Neuronal stem cell (in vitro differentiated cells): ENCODE data around the gene B9D2.
"Not testable (repeated sequence)": the region's sequence is repeated elsewhere in the genome, so short reads cannot be mapped to it uniquely, and the experiment has no call there.

Experiments used
- DNase-seq: peaks from one replicate; pipeline ENCODE4 v3.0.0-alpha.2; 2013; ENCODE audit warnings: low spot score
- H2AFZ ChIP-seq: one replicate; pipeline ENCODE4 v1.6.1; 2013; ENCODE audit warnings: mild to moderate bottlenecking, low read length, inconsistent platforms
- H2AK5ac ChIP-seq: 2 replicates; pipeline ENCODE4 v1.6.1; 2013; ENCODE audit warnings: low read depth, mild to moderate bottlenecking, inconsistent platforms, low read length, moderate library complexity, mixed read lengths
- H2BK120ac ChIP-seq: 2 replicates; pipeline ENCODE4 v1.6.1; 2013; ENCODE audit warnings: low read depth, mild to moderate bottlenecking, inconsistent platforms, low read length, moderate library complexity, mixed read lengths
- H2BK12ac ChIP-seq: one replicate; pipeline ENCODE4 v1.6.1; 2013; ENCODE audit warnings: low read length, inconsistent platforms
- H2BK15ac ChIP-seq: 2 replicates; pipeline ENCODE4 v1.6.1; 2013; ENCODE audit warnings: mild to moderate bottlenecking, low read length, inconsistent platforms, mixed read lengths
- H2BK5ac ChIP-seq: one replicate; pipeline ENCODE4 v1.6.1; 2013; ENCODE audit warnings: inconsistent platforms, mild to moderate bottlenecking, low read length, moderate library complexity
- H3K14ac ChIP-seq: one replicate; pipeline ENCODE4 v1.6.1; 2013; ENCODE audit warnings: low read length, inconsistent platforms
- H3K18ac ChIP-seq: 2 replicates; pipeline ENCODE4 v1.6.1; 2013; ENCODE audit warnings: low read length, inconsistent platforms
- H3K23ac ChIP-seq: 2 replicates; pipeline ENCODE4 v1.6.1; 2013; ENCODE audit warnings: low read depth, mild to moderate bottlenecking, mixed read lengths, low read length, inconsistent platforms; ENCODE audit not compliant: poor library complexity
- H3K27ac ChIP-seq: replicated peaks from 3 replicates; pipeline ENCODE4 v1.5.1; 2013; ENCODE audit warnings: low read length, inconsistent platforms
- H3K27me3 ChIP-seq, 3 experiments: 2 replicates each; pipeline ENCODE4 v1.6.1; 2013; ENCODE audit warnings: low read length in 3 of 3, mild to moderate bottlenecking in 2 of 3, inconsistent platforms in 1 of 3, low read depth in 1 of 3, mixed read lengths in 1 of 3, moderate library complexity in 1 of 3; ENCODE audit not compliant: control insufficient read depth in 3 of 3, insufficient read depth in 3 of 3
- H3K36me3 ChIP-seq, 2 donors: replicated peaks in 1 of 2; 2 replicates each; pipeline ENCODE4 v1.6.1; 2013; ENCODE audit warnings: low read length in 2 of 2; ENCODE audit not compliant: control insufficient read depth in 2 of 2, insufficient read depth in 2 of 2
- H3K4ac ChIP-seq: 2 replicates; pipeline ENCODE4 v1.6.1; 2013; ENCODE audit warnings: inconsistent platforms, mild to moderate bottlenecking, low read length, moderate library complexity
- H3K4me1 ChIP-seq, 2 donors: 1 replicate in 1 of 2; 2 replicates in 1 of 2; pipeline ENCODE4 v1.6.1; 2013; ENCODE audit warnings: low read length in 2 of 2, low read depth in 1 of 2; ENCODE audit not compliant: control insufficient read depth in 2 of 2, insufficient read depth in 1 of 2
- H3K4me2 ChIP-seq: one replicate; pipeline ENCODE4 v1.6.1; 2013; ENCODE audit warnings: mild to moderate bottlenecking, low read length, inconsistent platforms; ENCODE audit not compliant: insufficient read depth, poor library complexity, severe bottlenecking
- H3K4me3 ChIP-seq, 2 donors: 2 replicates each; pipeline ENCODE4 v1.5.1; 2013; ENCODE audit warnings: low read length in 2 of 2, mild to moderate bottlenecking in 2 of 2, inconsistent platforms in 1 of 2, moderate library complexity in 1 of 2
- H3K79me1 ChIP-seq: one replicate; pipeline ENCODE4 v1.6.1; 2013; ENCODE audit warnings: low read depth, mild to moderate bottlenecking, inconsistent platforms, low read length, moderate library complexity
- H3K9ac ChIP-seq: one replicate; pipeline ENCODE4 v1.6.1; 2013; ENCODE audit warnings: mild to moderate bottlenecking, low read depth, low read length, inconsistent platforms; ENCODE audit not compliant: poor library complexity
- H3K9me3 ChIP-seq, 2 donors: replicated peaks in 1 of 2; 2 replicates each; pipeline versions ENCODE3 to v1.6.1; 2013; ENCODE audit warnings: low read length in 2 of 2, mild to moderate bottlenecking in 2 of 2, inconsistent platforms in 1 of 2, low read depth in 1 of 2, mixed read lengths in 1 of 2, moderate library complexity in 1 of 2; ENCODE audit not compliant: control insufficient read depth in 2 of 2, insufficient read depth in 1 of 2
- H4K8ac ChIP-seq: one replicate; pipeline ENCODE4 v1.6.1; 2013; ENCODE audit warnings: low read depth, mild to moderate bottlenecking, inconsistent platforms, low read length, moderate library complexity
- H4K91ac ChIP-seq: one replicate; pipeline ENCODE4 v1.6.1; 2013; ENCODE audit warnings: low read length, low read depth, mild to moderate bottlenecking, inconsistent platforms; ENCODE audit not compliant: poor library complexity
- WGBS, 2 donors: extraction: QIAGEN DNeasy Blood & Tissue Kit; methylation state at CpG; one replicate each; pipeline ENCODE4 v1.1.7; 2013; ENCODE audit warnings: missing lambda C conversion rate in 2 of 2, mixed read lengths in 1 of 2; ENCODE audit not compliant: insufficient read length in 2 of 2, insufficient replicate concordance in 1 of 2; ENCODE audit errors: extremely low coverage in 2 of 2; 5-methylcytosine and 5-hydroxymethylcytosine counted together

B9D2 gene

DNA sequence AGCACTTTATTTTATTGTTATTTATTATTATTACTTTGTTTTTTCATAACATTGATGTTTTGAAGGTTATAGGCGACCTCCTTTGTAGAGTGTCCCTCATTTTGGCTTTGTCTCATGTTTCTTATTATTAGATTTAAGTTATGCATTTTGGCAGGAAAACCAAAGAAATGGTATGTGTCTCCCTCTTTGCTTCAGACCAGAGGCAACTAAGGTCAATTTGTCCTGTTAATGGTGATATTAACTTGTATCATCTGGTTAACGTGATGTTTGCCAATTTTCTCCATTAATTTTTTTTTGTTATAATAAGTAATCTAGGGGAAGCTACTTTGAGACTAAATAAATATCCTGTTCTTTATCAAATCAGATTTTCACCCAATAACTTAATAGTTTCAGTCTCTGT, 8.6 kb upstream of the B9D2 start:
- H3K4me2 ChIP-seq, result no peak overlapping the region
- no peaks in the 10 kb centered on the region for H3K9me3 ChIP-seq
- WGBS, 2 donors, result no CpG with 5 or more reads among the region's 2 CpGs
- H3K18ac ChIP-seq, result no peak overlapping the region
- H2BK12ac ChIP-seq, result no peak overlapping the region
- H4K8ac ChIP-seq, result no peak overlapping the region
- no peak overlapping the region for H2BK120ac ChIP-seq
- H3K27me3 ChIP-seq, result peaks cover 0 to 3% (median 0%) of the 10 kb centered on the region in 3 experiments
- H3K4ac ChIP-seq, result no peak overlapping the region
- H2BK5ac ChIP-seq, result no peak overlapping the region
- H2AFZ ChIP-seq, result no peak overlapping the region
- peaks cover 0 to 8% of the 10 kb centered on the region in 2 donors for H3K36me3 ChIP-seq
- no peak overlapping the region for H3K27ac ChIP-seq
- no peak overlapping the region for H4K91ac ChIP-seq
- H3K9ac ChIP-seq, result no peak overlapping the region
- no peak overlapping the region for H3K23ac ChIP-seq
- DNase-seq, result no peak
- no peak overlapping the region for H2BK15ac ChIP-seq
- peaks cover 1% of the 10 kb centered on the region for H3K79me1 ChIP-seq
- H3K4me1 ChIP-seq, result peaks cover 0 to 7% of the 10 kb centered on the region in 2 donors
- H3K14ac ChIP-seq, result no peak overlapping the region
- H2AK5ac ChIP-seq, result no peak overlapping the region
- H3K4me3 ChIP-seq, result no peak overlapping the region

DNA sequence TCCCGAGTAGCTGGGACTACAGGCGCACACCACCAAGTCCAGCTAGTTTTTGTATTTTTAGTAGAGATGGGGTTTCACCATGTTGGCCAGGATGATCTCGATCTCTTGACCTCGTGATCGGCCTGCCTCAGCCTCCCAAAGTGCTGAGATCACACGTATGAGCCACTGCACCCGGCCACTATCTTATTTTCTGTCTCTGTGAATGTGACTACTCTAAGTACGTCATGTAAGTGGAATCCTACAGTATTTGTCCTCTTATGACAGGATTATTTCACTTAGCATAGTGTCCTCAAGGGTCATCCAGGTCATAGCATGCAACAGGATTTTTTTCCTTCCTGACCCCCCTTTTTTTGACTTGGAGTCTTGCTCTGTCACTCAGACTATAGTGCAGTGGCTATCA, 7.6 kb upstream of the B9D2 start:
- no peak overlapping the region for H2BK12ac ChIP-seq
- no peak overlapping the region for H2BK120ac ChIP-seq
- H3K9ac ChIP-seq, result no peak overlapping the region
- no peak overlapping the region for H2BK15ac ChIP-seq
- no peak overlapping the region for H3K14ac ChIP-seq
- no peak overlapping the region for H2AK5ac ChIP-seq
- H4K91ac ChIP-seq, result no peak overlapping the region
- no CpG with 5 or more reads among the region's 8 CpGs for WGBS, 2 donors
- no peak overlapping the region for H3K4me3 ChIP-seq
- H3K4me1 ChIP-seq, result peaks cover 0 to 2% of the 10 kb centered on the region in 2 donors
- no peak overlapping the region for H4K8ac ChIP-seq
- H3K27me3 ChIP-seq, result no peaks in the 10 kb centered on the region
- H3K23ac ChIP-seq, result no peak overlapping the region
- H3K4me2 ChIP-seq, result no peak overlapping the region
- no peaks in the 10 kb centered on the region for H3K9me3 ChIP-seq
- H3K36me3 ChIP-seq, result peaks cover 0 to 8% of the 10 kb centered on the region in 2 donors
- DNase-seq, result no peak
- H2AFZ ChIP-seq, result no peak overlapping the region
- no peak overlapping the region for H3K27ac ChIP-seq
- H3K4ac ChIP-seq, result no peak overlapping the region
- H3K79me1 ChIP-seq, result peaks cover 1% of the 10 kb centered on the region
- H3K18ac ChIP-seq, result no peak overlapping the region
- H2BK5ac ChIP-seq, result no peak overlapping the region

DNA sequence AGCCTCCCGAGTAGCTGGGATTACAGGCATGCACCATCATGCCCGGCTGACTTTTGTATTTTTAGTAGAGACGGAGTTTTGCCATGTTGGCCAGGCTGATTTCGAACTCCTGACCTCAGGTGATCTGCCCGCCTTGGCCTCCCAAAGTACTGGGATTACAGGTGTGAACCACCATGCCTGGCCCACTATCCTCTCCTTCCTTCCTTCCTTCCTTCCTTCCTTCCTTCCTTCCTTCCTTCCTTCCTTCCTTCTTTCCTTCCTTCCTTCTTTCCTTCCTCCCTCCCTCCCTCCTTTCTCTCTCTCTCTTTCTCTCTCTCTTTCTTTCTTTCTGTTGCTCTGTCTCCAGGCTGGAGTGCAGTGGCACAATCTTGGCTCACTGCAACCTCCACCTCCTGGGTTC, 7.2 kb upstream of the B9D2 start:
- not testable (repeated sequence) for H3K4me2 ChIP-seq, H3K9me3 ChIP-seq, H4K91ac ChIP-seq, H2BK12ac ChIP-seq, H3K4me3 ChIP-seq, H3K27me3 ChIP-seq, H3K23ac ChIP-seq, H2AFZ ChIP-seq, H2BK120ac ChIP-seq, H3K79me1 ChIP-seq, H2AK5ac ChIP-seq, H2BK5ac ChIP-seq, H3K9ac ChIP-seq, H3K4ac ChIP-seq, H3K18ac ChIP-seq, H4K8ac ChIP-seq, H3K4me1 ChIP-seq, H3K27ac ChIP-seq, H3K14ac ChIP-seq, H2BK15ac ChIP-seq, DNase-seq
- no CpG with 5 or more reads among the region's 5 CpGs for WGBS, 2 donors
- peaks cover 0 to 11% of the 10 kb centered on the region in 2 donors for H3K36me3 ChIP-seq

DNA sequence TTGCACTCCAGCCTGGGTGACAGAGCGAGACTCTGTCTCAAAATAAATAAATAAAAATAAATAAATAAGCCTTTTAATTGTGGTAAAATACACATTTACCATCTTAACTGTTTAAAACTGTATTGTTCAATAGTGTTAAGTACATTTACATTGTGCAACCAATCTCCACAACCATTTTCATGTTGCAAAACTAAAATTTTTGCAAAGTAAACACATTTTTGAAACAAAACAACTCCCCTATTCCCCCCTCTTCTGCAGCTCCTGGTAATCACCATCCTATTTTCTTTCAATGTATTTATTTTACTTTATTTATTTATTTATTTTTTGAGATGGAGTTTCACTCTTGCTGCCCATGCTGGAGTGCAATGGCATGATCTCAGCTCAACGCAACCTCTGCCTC, 5.8 kb upstream of the B9D2 start:
- Histone ChIP-seq H4K91ac (no peak overlapping the region), H3K4ac (no peak overlapping the region)
- WGBS, 2 donors, result no CpG with 5 or more reads among the region's 2 CpGs

More for the DNA sequence above, 5.8 kb upstream of the B9D2 start:
- Histone ChIP-seq H2AK5ac (no peak overlapping the region), H3K79me1 (peaks cover 8% of the 10 kb centered on the region), H3K36me3 (peaks cover 0 to 8% of the 10 kb centered on the region in 2 donors), H3K4me3 (no peak overlapping the region), H3K4me1 (no peaks in the 10 kb centered on the region), H2BK12ac (no peak overlapping the region), H4K8ac (no peak overlapping the region), H2BK15ac (no peak overlapping the region), H3K9ac (no peak overlapping the region), H3K9me3 (no peaks in the 10 kb centered on the region), H3K23ac (no peak overlapping the region), H3K27ac (no peak overlapping the region), H3K18ac (no peak overlapping the region), H2AFZ (no peak overlapping the region), H3K14ac (no peak overlapping the region), H3K4me2 (no peak overlapping the region), H3K27me3 (no peaks in the 10 kb centered on the region), H2BK120ac (no peak overlapping the region), H2BK5ac (no peak overlapping the region)
- DNase-seq, result no peak
